Epithelial cell of esophagus (primary cell): ENCODE results near the gene GPR89A.
A peak's percentile ranks its signal among the peaks of the same experiment; 100 is the strongest.

Source experiments
- DNase-seq: peaks from one replicate; pipeline ENCODE4 v3.0.0; 2010; ENCODE audit warnings: low read depth
- H3K4me3 ChIP-seq: 2 replicates; pipeline ENCODE4 v1.5.1; 2011; ENCODE audit warnings: mild to moderate bottlenecking, low read length, control low read depth
- CTCF ChIP-seq: IDR thresholded peaks from 2 replicates; pipeline ENCODE4 v1.5.1; 2011; ENCODE audit warnings: low read depth, mild to moderate bottlenecking, low read length, control low read depth, inconsistent platforms; ENCODE audit not compliant: insufficient read depth; ENCODE audit errors: missing control alignments

GPR89A gene

GRCh38 chr1:145706086-145706664, 98.4 kb downstream of the GPR89A start:
- TF ChIP-seq CTCF = no peak
- DNase-seq = peak; percentile 99
- H3K4me3 ChIP-seq = no peak overlapping the region

GRCh38 chr1:145707183-145707867, 99.5 kb downstream of the GPR89A start, which contains the start of gene PDZK1:
Gene PDZK1, minus strand, starts transcription at chr1:145707368. Its CDS starts 19,347 bp downstream, at chr1:145688021.
- no peak for DNase-seq
- no peak within 1 kb of the TSS for H3K4me3 ChIP-seq
- no peak for TF ChIP-seq CTCF

- no peak for TF ChIP-seq CTCF
- no peak for DNase-seq
- H3K4me3 ChIP-seq = no peak overlapping the region
Observed at GRCh38 chr1:145708063-145708462, 100.3 kb downstream of the GPR89A start.

GRCh38 chr1:145710291-145711027, 102.7 kb downstream of the GPR89A start:
- no peak for TF ChIP-seq CTCF
- no peak for DNase-seq
- no peak overlapping the region for H3K4me3 ChIP-seq

- no peak for DNase-seq
- H3K4me3 ChIP-seq = no peak overlapping the region
- TF ChIP-seq CTCF = no peak
Observed at GRCh38 chr1:145711213-145711651, 103.4 kb downstream of the GPR89A start.

- no peak overlapping the region for H3K4me3 ChIP-seq
- DNase-seq = no peak
Observed at GRCh38 chr1:145714524-145715111, 106.8 kb downstream of the GPR89A start.

More at GRCh38 chr1:145714524-145715111, 106.8 kb downstream of the GPR89A start:
- TF ChIP-seq CTCF = no peak
